HL-60 (cell line): ENCODE results near the gene SCART1.

ENCODE experiments used
- DNase-seq, 2 experiments: peaks; one replicate each; pipeline ENCODE4 v3.0.0-alpha.2; 2010 to 2020; ENCODE audit warnings: low read depth in 1 of 2, low spot score in 1 of 2
- H3K27ac ChIP-seq: fragments of 250-450 bp; sonication (Bioruptor Pico); replicated peaks from 2 replicates; pipeline ENCODE4 v1.5.1; 2020; ENCODE audit warnings: mild to moderate bottlenecking, moderate library complexity
- H3K27me3 ChIP-seq: fragments of 250-450 bp; sonication (Bioruptor Pico); 2 replicates; pipeline ENCODE4 v1.5.1; 2021; ENCODE audit warnings: mild to moderate bottlenecking, moderate library complexity; ENCODE audit not compliant: insufficient read depth, poor library complexity, severe bottlenecking
- H3K4me3 ChIP-seq: replicated peaks from 2 replicates; pipeline ENCODE4 v1.5.1; 2011; ENCODE audit warnings: mild to moderate bottlenecking, control low read depth, low read length; ENCODE audit not compliant: insufficient read depth
- CTCF ChIP-seq: IDR thresholded peaks from one replicate; pipeline ENCODE4 v1.5.1; 2011; ENCODE audit warnings: low read length, control low read depth, inconsistent platforms; ENCODE audit not compliant: insufficient read depth
- GABPA ChIP-seq: IDR thresholded peaks from 2 replicates; pipeline ENCODE4 v1.6.1; 2012; ENCODE audit warnings: low read depth
- POLR2AphosphoS5 ChIP-seq: IDR thresholded peaks from 2 replicates; pipeline ENCODE4 v1.6.1; 2012; ENCODE audit warnings: low read depth
- REST ChIP-seq: IDR thresholded peaks from 2 replicates; pipeline ENCODE4 v1.6.1; 2012; ENCODE audit warnings: low read depth; ENCODE audit not compliant: insufficient replicate concordance
- SPI1 ChIP-seq: IDR thresholded peaks from 2 replicates; pipeline ENCODE4 v1.6.1; 2012; ENCODE audit warnings: low read depth, mild to moderate bottlenecking, borderline replicate concordance

SCART1 gene

GRCh38 chr10:133484818-133485217 lies 31.1 kb downstream of the SCART1 start:
- Histone ChIP-seq H3K27ac (no peak overlapping the region), H3K27me3 (no peaks in the 10 kb centered on the region)
- TF ChIP-seq SPI1 (no peak), GABPA (no peak), CTCF (no peak), POLR2AphosphoS5 (no peak), REST (no peak)

GRCh38 chr10:133487085-133487484 lies 33.3 kb downstream of the SCART1 start:
- no peak for DNase-seq
- no peak overlapping the region for H3K4me3 ChIP-seq
- no peak overlapping the region for H3K27ac ChIP-seq
- TF ChIP-seq CTCF (no peak), REST (no peak), GABPA (no peak), SPI1 (no peak), POLR2AphosphoS5 (no peak)
- no peaks in the 10 kb centered on the region for H3K27me3 ChIP-seq

More at GRCh38 chr10:133484818-133485217, 31.1 kb downstream of the SCART1 start:
- no peak overlapping the region for H3K4me3 ChIP-seq
- DNase-seq: no peak

GRCh38 chr10:133488354-133488753 lies 34.6 kb downstream of the SCART1 start:
- Histone ChIP-seq H3K27ac (no peak overlapping the region), H3K4me3 (no peak overlapping the region), H3K27me3 (no peaks in the 10 kb centered on the region)
- no peak for DNase-seq
- no peak for TF ChIP-seq SPI1
- TF ChIP-seq GABPA: no peak
- no peak for TF ChIP-seq CTCF
- TF ChIP-seq REST: no peak
